ENCODE measurements around the gene ARHGEF39.
A peak's percentile ranks its signal among the peaks of the same experiment; 100 is the strongest.

Gene ARHGEF39

DNA sequence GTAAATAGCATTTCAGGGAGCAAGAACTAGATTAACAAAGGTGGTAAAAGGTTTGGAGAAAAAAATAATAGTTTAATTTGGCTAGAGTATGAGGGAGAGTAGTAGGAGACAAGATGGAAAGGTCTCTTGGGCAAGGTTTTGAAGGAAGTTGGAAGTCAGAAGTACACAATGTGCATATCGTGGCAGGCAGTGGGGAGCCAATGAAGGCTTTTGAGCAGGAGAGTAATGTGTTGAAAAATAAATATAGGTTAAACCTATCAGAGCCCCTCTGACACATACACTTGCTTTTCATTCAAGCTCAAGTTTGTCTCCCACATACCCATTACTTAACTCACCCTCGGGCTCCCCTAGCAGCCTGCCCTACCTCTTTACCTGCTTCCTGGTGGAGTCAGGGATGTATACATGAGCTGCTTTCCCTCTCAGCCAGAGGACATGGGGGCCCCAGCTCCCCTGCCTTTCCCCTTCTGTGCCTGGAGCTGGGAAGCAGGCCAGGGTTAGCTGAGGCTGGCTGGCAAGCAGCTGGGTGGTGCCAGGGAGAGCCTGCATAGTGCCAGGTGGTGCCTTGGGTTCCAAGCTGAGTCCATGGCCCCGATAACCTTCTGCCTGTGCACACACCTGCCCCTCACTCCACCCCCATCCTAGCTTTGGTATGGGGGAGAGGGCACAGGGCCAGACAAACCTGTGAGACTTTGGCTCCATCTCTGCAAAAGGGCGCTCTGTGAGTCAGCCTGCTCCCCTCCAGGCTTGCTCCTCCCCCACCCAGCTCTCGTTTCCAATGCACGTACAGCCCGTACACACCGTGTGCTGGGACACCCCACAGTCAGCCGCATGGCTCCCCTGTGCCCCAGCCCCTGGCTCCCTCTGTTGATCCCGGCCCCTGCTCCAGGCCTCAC, 8.4 kb upstream of the ARHGEF39 start, which contains the start of gene CA9:
CA9 (plus strand) TSS at position 797 of the 893 bp plus-strand sequence; CDS start at position 829, 32 bp downstream.
- DNase-seq = no peak

DNA sequence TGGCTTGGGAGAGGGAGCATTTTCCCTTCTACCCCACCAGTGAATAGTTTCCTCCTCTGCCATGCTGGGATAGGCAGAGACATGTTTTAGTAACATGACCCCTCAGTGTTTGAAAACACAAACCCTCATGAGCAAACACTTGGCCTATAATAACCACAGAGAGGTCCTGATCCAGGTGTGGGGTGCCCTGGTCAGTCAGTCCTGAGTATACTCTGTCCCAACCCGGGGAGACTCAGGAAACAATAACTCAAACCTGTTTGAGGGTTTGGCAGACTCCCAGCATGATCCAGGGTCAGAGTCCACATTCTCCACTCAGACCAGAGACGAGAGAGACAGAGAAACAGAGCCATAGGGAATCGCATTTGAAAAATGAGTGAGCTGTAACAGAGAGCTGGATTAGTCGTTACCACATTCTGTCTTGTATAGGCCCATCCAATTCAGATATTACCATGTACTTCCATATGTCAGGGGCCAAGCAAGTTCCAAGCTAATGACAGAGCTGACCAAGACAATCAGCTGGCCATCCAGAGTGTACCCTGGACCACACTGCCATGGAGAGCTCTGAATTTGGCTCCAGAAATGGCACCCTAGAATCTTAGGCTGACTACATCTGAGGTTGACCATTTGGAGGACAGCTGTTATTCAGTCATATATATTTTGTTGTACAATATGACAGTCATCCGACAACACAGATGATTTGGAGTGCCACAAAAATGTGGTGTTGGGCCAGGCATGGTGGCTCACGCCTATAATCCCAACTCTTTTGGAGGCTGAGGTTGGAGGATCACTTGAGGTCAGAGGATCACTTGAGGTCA, 4.5 kb upstream of the ARHGEF39 start:
- no peak for DNase-seq

DNA sequence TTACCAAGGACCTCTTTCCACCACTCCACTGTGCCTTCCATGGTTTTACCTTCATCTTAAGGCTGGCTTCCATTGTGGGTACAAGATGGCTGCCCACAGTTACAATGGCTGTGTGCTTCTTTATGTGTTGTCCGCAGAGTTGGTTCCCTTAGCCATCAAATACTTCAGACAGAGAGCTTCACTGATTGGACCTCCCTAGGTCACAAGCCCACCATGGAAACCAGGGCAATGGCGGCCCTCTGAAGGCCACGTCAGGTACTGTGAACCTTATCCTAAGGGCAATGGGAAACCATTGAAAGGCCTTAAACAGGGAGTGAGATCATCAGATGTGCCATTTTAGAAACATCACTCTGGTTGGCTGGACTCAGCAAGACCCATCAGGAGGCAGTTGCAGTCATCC, 2.9 kb upstream of the ARHGEF39 start:
- DNase-seq = no peak

DNA sequence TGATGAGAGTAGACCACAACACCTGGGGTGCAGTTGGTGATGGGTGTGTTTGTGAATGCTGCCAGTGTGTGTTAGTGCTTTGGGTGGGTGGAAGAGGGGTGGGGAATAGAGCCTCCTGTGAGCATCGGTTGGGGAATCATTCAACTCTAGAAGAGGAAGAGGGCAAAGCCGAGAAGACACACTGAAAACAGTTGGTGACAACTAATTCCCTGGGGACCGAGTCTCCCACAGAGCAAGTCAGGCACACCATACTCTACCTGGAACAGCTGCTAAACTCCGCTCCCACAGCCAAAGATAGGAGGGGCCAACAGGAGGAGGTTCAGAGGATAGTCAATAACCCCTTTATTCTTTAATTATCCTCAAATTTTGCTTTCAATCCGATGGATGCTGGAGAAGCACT, 1.6 kb upstream of the ARHGEF39 start:
- DNase-seq = no peak

DNA sequence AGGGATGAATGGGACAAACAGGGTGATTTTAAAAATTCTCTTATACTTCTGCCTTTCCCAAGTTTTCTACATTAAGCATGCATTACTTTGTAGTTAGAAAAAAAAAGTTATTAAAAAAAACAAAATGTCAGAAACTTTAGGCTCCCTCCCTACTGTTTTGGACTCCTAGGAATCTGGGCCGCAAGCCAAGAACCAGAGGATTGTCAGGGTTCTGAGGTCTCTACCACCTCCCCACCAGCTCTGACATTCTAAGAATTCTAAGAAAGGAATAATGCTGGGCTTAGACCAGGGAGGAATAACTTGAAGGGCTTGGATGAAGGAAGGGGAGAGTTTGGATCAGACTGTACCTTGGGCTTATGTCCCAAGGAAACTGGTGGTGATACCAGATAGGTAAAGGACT, 1.1 kb upstream of the ARHGEF39 start:
- no peak for DNase-seq

DNA sequence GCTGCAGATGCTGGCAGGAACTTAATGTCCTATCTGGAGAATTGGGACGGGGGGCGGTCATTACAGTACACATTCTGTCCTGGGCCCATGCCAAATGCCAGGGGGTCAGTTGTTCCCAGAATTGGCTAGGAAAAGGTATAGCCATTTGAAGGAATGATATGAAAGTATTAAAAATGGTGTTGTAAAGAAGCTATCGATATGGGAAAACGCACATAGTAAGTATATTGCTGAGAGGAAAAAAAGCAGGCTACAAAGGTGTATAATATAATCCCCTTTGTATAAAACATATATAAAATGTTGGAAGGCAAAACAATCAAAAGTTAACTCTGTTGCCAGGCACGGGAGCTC, 450 bp upstream of the ARHGEF39 start:
- no peak for DNase-seq

DNA sequence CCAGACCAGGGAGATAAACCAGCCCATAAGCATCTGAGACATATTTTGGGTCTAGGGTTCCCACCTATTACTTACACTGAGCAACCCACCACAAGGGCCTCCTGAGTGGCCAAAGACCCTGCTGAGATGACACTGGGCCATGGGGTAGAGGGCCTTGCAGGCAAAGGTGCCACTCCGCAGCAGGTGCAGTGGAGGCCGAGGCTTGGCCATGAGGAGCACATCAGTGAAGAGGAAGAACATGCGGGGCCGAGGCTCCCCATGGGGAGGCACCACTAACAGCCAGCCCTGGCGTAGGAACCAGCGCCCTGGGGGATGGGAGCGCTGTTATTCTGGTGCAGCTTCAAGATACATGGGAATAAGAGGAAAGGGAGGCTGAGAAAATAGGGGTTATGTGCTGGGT, 2.6 kb downstream of the ARHGEF39 start:
- no peak for DNase-seq

DNA sequence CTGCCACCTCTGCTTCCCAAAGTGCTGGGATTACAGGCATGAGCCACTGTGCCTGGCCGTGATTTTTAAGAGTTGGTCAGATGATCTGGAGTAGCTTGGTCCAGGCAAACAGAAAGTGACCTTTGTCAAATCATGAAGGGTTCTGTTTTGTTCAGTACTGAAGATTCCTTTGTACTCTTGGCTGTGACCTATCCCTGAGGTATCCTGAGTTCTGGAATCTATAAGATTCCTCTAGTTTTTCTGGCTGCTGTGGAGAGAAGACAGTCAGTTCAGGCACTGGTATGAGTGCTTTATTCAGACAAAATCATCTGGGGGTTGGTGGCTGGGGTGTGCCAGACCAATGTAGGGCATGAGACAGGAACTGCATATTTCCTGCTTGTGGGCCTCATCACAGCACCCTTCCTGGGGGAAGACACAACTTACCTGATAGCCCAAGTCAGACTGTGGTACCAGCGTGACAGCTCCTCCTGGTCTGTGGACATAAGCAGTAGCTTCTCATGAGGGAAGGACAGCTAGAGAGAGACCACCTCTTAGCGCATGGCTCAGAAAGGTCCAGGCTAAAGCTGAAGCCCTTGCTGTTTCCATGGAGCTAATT, 3.1 kb downstream of the ARHGEF39 start:
- no peak for DNase-seq

DNA sequence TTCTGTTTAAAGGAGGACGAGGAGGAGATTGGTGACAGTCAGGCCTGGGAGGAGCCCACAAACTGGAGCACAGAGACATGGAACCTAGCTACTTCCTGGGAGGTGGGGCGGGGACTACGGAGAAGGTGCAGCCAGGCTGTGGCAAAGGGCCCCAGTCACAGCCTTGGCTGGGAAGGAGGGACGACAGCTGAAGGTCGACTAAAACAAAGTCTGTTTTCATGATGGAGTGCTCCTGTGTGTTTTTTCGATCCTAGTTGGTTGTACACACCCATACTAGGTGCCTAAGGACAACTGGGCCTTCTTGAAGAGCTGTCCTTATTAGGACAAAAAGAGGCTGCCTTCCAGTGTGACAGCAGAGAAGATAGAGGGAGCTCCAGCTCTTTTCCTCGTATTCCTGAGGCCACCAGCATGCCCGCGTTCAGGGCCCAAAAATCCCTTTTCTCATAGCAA, 4.0 kb downstream of the ARHGEF39 start:
- DNase-seq = no peak

DNA sequence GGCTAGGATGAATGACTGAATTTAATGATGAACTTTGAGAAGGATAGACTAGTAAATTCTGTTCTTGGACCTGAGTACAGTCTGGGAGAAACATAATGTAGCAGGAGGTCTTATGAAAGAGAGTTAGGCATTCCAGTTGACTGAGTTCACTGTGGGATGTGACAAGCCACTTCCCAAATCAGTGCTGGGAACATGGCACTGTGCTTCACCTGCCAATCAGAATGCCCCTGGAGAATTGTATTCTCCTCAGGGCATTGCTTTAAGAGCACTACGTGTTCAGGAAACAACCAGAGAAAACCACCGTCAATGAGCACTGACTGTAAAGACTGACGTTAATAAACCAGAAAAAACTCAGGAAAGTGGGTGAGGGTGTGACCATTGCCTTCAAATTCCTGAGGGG, 5.7 kb downstream of the ARHGEF39 start:
- no peak for DNase-seq

DNA sequence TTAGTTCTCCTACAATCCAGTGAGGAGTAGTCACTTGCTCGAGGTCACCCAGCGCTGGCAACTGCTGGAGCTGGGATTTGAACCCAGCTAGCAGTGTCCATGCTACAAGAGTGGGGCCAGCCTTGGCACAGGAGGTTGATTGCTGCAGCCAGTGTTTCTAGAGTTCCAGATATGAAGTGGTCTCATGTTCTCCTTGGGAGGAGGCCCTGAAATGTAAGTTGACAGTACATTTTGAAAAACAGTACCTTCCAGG, 6.1 kb downstream of the ARHGEF39 start:
- no peak for DNase-seq

DNA sequence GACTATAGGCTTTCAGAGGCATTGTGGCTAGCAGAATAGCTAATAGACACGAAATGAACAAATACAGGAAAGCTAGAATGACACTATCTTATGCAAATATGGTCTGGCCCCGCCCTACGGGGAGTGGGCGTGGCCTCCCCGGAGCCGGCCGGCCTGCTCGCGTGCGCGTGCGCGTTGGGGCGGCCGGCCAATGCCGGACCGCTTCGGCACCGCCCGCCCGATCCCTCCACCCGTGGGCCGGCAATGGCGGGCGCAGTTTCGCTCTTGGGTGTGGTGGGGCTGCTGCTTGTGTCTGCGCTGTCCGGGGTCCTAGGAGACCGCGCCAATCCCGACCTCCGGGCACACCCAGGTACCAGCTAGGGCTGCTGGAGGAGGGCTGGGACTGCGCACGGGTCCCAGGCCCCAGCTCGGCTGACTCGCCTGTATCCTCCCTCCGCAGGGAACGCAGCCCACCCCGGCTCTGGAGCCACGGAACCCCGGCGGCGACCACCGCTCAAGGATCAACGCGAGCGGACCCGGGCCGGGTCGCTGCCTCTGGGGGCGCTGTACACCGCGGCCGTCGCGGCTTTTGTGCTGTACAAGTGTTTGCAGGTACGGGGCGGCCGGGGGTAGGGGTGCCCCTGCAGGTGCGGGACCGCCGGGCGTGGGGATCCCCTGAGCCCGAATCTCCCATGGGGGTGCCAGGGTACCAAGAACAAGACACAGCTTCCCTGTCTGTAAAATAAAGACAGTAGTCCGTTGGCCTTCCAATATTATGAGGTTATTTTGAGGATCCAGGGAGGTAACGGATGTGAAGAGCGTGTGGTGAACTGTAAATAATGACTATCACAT, 6.6 kb downstream of the ARHGEF39 start, which contains the start of gene CCDC107:
CCDC107 (plus strand) TSS at position 156 of the 831 bp plus-strand sequence; CDS start at position 244, 88 bp downstream.
- peak; percentile 50 for DNase-seq

DNA sequence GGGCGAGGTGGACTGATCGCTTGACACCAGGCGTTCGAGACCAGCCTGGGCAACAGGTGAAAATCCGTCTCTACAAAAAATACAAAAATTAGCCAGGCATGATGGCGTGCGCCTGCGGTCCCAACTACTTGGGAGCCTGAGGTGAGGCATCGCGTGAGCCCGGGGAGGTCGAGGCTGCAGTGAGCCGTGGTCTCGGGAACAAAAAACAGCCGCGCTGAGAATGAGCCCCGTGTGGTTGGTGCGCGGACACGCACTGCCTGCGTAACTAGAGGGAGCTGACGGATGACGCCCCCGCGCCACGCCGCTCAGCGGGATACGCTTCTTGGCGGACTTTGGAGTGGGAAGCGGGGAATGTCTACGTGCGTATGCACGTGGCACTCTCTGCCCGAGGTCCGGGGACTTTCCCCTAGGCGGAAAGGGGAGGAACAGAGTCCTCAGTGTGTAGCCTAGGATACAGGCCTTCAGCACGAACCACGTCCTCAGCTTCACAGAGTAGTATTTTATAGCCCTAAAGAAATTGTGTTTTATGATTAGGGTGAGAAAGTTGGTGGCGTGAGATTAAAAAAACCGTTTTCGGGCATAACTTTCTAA, 7.4 kb downstream of the ARHGEF39 start, which contains the start of gene RMRP:
RMRP (minus strand) TSS at position 474 of the 591 bp plus-strand sequence.
- DNase-seq = peak; percentile 97

DNA sequence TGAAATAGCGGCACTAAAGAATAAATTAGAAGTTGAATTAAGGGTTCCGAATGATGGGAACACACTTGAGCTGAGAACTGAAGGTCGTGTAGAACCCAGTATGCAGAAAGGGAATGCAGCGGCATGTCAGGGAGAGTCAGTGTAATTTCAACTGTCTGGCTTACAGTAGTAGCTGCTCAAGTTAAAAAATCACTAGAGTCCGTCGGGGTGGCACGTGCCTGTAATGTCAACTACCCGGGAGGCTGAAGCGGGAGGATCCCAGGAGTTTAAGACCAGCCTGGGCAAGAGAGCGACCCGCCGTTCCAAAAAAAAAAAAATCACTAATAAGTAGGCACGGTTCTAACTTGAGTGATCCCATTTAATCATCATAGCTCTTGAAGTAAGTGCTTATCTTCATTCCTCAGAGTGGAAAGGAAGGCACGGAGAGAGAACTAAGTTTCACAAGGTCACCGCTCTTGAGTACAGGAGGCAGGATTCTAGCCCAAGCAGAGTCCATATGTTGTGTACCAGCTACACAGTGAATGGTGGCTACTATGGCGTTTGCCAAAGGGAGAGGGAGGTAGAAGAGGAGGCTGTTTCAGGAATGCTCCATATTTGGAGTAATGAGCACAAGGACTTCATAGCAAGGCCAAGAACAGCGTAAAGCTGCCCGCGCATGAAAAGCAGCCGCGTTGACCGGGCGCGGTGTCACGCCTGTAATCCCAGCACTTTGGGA, 8.0 kb downstream of the ARHGEF39 start:
- no peak for DNase-seq

DNA sequence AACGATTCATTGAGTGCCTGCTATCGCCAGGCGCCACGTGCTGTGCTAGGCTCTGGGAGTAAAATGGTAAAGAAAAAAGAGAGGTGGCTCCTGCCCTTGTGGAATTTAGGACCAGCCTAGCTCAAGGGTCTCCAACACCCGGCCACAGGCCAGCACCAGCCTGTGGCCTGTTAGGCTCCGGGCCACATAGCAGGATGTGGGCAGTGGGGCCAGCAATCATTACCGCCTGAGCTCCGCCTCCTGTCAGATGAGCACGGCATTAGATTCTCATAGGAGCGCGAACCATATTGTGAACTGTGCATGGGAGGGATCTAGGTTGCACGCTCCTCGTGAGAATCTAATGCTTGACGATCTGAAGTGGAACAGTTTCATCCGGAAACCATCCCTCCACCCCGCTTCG, 8.6 kb downstream of the ARHGEF39 start:
- DNase-seq = no peak

DNA sequence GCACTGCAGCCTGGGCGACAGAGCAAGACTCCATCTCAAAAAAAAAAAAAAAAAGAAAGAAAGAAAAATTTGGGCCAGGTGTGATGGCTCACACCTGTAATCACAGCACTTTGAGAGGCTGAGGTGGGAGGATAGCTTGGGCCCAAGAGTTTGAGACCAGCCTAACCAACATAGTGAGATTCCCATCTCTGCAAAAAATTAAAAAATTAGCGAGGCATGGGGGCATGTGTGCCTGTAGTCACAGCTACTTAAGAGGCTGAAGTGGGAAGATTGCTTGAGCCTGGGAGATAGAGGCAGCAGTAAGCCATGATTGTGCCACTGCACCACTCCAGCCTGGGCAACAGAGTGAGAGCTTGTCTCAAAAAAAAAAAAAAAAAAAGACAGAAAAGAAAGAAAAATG, 11.4 kb downstream of the ARHGEF39 start:
- no peak for DNase-seq

DNA sequence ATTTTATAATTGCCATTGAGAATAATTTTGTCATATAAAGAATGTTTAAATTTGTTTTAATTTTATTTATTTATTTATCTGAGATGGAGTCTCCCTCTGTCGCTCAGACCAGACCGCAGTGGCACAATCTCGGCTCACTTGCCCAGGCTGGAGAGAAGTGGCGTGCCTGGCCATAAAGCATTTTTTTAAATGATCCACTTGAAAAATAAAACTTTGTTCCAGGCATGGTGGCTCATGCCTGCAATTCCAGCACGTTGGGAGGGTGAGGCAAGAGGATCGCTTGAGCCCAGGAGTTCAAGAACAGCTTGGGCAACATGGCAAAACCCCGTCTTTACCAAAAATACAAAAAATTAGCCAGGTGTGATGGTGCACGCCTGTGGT, 12.2 kb downstream of the ARHGEF39 start:
- no peak for DNase-seq

DNA sequence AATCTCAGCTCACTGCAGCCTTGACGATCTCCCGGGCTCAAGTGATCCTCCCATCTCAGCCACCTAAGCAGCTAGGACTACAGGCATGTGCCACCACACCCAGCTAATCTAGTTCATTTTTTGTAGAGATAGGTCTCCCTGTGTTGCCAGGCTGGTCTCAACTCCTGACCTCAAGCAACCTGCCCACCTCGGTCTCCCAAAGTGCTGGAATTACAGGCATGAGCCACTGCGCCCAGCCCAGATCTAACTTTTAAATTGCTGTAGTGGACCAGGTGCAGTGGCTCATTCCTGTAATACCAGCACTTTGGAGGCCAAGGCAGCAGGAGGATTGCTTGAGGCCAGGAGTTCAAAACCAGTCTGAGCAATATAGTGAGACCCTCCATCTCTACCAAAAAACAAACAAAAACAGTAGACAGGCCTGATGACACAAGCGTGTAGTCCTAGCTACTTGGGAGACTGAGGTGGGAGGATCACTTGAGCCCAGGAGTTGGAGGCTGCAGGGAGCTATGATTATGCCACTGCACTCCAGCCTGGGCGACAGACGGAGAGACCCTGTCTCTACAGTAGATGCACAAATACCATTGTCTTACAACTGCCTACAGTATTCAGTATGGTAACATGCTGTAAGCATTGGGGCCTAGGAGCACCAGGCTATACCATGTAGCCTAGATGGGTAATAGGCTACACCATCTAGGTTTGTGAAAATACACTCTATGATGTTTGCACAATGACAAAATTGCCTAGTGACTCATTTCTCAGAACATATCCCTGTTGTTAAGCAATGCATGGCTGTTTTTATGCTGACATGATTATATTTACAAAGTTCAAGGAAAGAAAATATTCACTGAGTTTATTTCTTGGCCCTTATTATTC, 12.8 kb downstream of the ARHGEF39 start:
- DNase-seq = no peak

DNA sequence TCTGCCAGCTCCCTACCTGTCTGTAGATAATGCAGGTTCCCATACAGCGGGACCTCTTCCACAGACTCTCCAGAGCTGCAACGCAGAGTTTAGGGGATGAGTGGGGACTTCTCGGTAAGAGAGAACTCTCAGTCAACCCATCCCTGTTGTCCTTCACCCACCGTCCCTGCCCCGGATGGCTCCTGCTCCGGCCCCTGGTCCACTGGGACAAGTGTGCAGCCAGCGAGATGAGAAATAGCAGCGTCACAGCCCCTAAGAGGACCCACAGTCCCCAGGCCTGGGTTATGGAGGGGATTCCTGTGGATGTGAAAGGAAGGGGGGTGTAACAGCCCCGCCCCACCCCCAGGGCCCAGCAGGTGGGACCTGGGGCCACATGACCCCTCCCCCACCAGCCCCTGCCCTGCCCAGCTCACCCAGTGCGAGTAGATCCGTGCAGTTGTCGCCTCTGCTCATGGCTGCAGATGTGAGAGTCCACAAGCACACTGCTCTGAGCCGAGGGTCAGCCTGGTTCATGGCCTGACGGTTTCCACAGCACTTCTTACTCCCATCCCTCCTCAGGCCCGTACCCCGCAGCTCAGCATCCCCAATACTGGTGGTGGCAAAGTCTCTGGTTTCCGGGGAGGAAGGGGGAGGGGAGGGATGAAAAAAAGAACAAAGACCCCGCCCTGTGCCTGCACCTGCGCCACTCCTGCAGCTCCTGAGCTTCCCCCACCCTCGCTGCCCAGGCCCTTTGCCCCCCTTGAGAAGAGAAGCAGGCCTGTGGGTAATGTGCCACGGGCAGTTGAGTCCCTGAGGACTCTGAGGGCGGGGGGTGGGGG, 14.4 kb downstream of the ARHGEF39 start, which contains the start of gene SIT1:
SIT1 (minus strand) TSS at position 591 of the 818 bp plus-strand sequence; CDS start at position 513, 78 bp downstream.
- no peak for DNase-seq

Measured in NCI-H1048 (cell line).